GM12878 (cell line): ENCODE results near the gene ISLR. TPM values are rescaled to one million over a fixed set of nuclear protein-coding genes. Genes with fewer than 3 reads are reported as not detected.

Experiments used
- ATAC-seq: fragments of 200-7000 bp; cut with Tn5 transposase; 3 replicates; pipeline ENCODE4 v1.9.1; 2020; ENCODE audit warnings: mild to moderate bottlenecking, moderate library complexity
- BruUV-seq: library from RNA; stranded (reverse); fragments of 400-500 nt; replicated peaks from 2 replicates; lab custom pipeline; 2021; lab: Mats Ljungman, UMichigan
- CTCF ChIA-PET: fragments of 300-600 bp; sonication (Branson Sonifier 250); formaldehyde crosslinking; extraction: SDS; loops from one replicate; lab custom pipeline; 2021; ENCODE audit warnings: inconsistent platforms; lab: Yijun Ruan, JAX
- POLR2A ChIA-PET: fragments of 350-600 bp; formaldehyde crosslinking; extraction: SDS; loops from one replicate; lab custom pipeline; 2021; ENCODE audit warnings: inconsistent platforms; lab: Charles Lee
- RAD21 ChIA-PET: fragments of 300-600 bp; sonication (Branson Sonifier 250); formaldehyde crosslinking; loops from one replicate; lab custom pipeline; 2023; ENCODE audit warnings: antibody characterized with exemption; ENCODE audit not compliant: unreplicated experiment; lab: Charles Lee
- SMC1A ChIA-PET: fragments of 300-600 bp; sonication (Branson Sonifier 250); formaldehyde crosslinking; loops from one replicate; lab custom pipeline; 2023; ENCODE audit not compliant: unreplicated experiment, uncharacterized antibody; lab: Charles Lee
- DNase-seq: peaks from one replicate; pipeline ENCODE4 v3.0.0-alpha.2; 2011; ENCODE audit warnings: low read depth, low spot score
- FAIRE-seq: peaks from 3 replicates; lab custom pipeline; 2011; peaks lifted over from hg19 to GRCh38; lab: Jason Lieb, UNC
- H2AFZ ChIP-seq: 2 replicates; pipeline ENCODE4 v1.6.0; 2011; ENCODE audit warnings: low read depth, low read length, control low read depth; ENCODE audit not compliant: control insufficient read depth
- H3K27ac ChIP-seq: 2 replicates; pipeline ENCODE4 v1.5.1; 2011; ENCODE audit warnings: control low read depth; ENCODE audit not compliant: control insufficient read depth, insufficient read depth
- H3K27me3 ChIP-seq, 2 experiments: replicated peaks in 1 of 2; 2 replicates each; pipeline versions ENCODE4 v1.6.0 to v1.6.1; 2011; ENCODE audit warnings: low read length in 1 of 2; ENCODE audit not compliant: control insufficient read depth in 2 of 2, insufficient read depth in 2 of 2
- H3K36me3 ChIP-seq, 2 experiments: 2 replicates each; pipeline ENCODE4 v1.5.1; 2011; ENCODE audit warnings: low read length in 1 of 2; ENCODE audit not compliant: control insufficient read depth in 2 of 2, insufficient read depth in 2 of 2
- H3K4me1 ChIP-seq: 2 replicates; pipeline ENCODE4 v1.6.1; 2011; ENCODE audit warnings: mild to moderate bottlenecking, low read length, moderate library complexity, mixed read lengths; ENCODE audit not compliant: control insufficient read depth, insufficient read depth
- H3K4me2 ChIP-seq: 2 replicates; pipeline ENCODE4 v1.6.0; 2011; ENCODE audit warnings: control low read depth; ENCODE audit not compliant: control insufficient read depth, insufficient read depth
- H3K4me3 ChIP-seq: fragments of 200-600 bp; sonication (generic); 2 replicates; pipeline ENCODE4 v1.5.1; 2016
- H3K79me2 ChIP-seq: 2 replicates; pipeline ENCODE4 v1.6.0; 2011; ENCODE audit warnings: low read length; ENCODE audit not compliant: control insufficient read depth, insufficient read depth
- H3K9ac ChIP-seq: 2 replicates; pipeline ENCODE4 v1.8.0; 2011; ENCODE audit warnings: low read length, control low read depth, mixed read lengths; ENCODE audit not compliant: control insufficient read depth, insufficient read depth
- H3K9me3 ChIP-seq: replicated peaks from 3 replicates; pipeline ENCODE4 v1.5.1; 2011; ENCODE audit warnings: mild to moderate bottlenecking, low read length; ENCODE audit not compliant: control insufficient read depth, insufficient read depth
- H4K20me1 ChIP-seq: 2 replicates; pipeline ENCODE4 v1.6.0; 2011; ENCODE audit not compliant: control insufficient read depth, insufficient read depth
- HCFC1 ChIP-seq: fragments of 150-350 bp; IDR thresholded peaks from 2 replicates; pipeline ENCODE4 v1.6.1; 2014; ENCODE audit warnings: low read length
- IKZF1 ChIP-seq: fragments of 450-650 bp; conservative IDR thresholded peaks from 2 replicates; pipeline ENCODE4 v1.6.1; 2017; ENCODE audit warnings: antibody characterized with exemption, mild to moderate bottlenecking
- IRF3 ChIP-seq: fragments of 450-650 bp; IDR thresholded peaks from 2 replicates; pipeline ENCODE4 v1.6.1; 2014; ENCODE audit warnings: mild to moderate bottlenecking
- KDM1A ChIP-seq: fragments of 200-600 bp; sonication (generic); IDR thresholded peaks from 2 replicates; pipeline ENCODE4 v1.6.1; 2016; ENCODE audit warnings: borderline replicate concordance
- NR2C1 ChIP-seq: fragments of 450-650 bp; IDR thresholded peaks from 2 replicates; pipeline ENCODE4 v1.6.1; 2017; ENCODE audit warnings: antibody characterized with exemption, mild to moderate bottlenecking, moderate library complexity
- RELA ChIP-seq: fragments of 450-650 bp; IDR thresholded peaks from 2 replicates; pipeline ENCODE4 v1.8.0; 2014; ENCODE audit warnings: borderline replicate concordance; ENCODE audit not compliant: partially characterized antibody
- TCF12 ChIP-seq: IDR thresholded peaks from 2 replicates; pipeline ENCODE4 v1.6.1; 2011; ENCODE audit warnings: low read depth, mild to moderate bottlenecking, low read length
- ZNF274 ChIP-seq: IDR thresholded peaks from one replicate; pipeline ENCODE4 v1.8.0; 2011; ENCODE audit not compliant: insufficient read length, insufficient read depth
- WGBS: methylation state at CpG from one replicate; pipeline ENCODE4 v1.1.6; 2016; ENCODE audit warnings: low lambda C conversion rate; ENCODE audit not compliant: insufficient replicate concordance, insufficient coverage; ENCODE audit errors: missing lambda C conversion rate; 5-methylcytosine and 5-hydroxymethylcytosine counted together
- in situ Hi-C: fragments of 300-500 bp; cut with MboI; formaldehyde crosslinking; loops from 9 replicates; pipeline ENCODE4 v1.14.3; 2018; ENCODE audit warnings: mixed read lengths
- intact Hi-C: fragments of 100-400 bp; cut with micrococcal nuclease; formaldehyde crosslinking; loops from one replicate; pipeline ENCODE4 v1.14.2; 2022; ENCODE audit not compliant: unreplicated experiment
- polyA plus RNA-seq, 11 experiments: library from polyadenylated mRNA; depleted of rRNA in 4 of 11; unstranded in 6 of 11; stranded (reverse) in 5 of 11; fragments of >200 nt; fragmentation: Nextera tagmentation in 4 of 11; fragmentation: Illumina TruSeq in 1 of 11; extraction: Ambion mirVana in 4 of 11; extraction: Trizol in 1 of 11; gene quantifications; 1 replicate in 1 of 11; 2 replicates in 10 of 11; pipeline versions ENCODE4 v1.2.1 to v1.2.3, GENCODE V29; 2011 to 2016; ENCODE audit warnings: inconsistent platforms in 2 of 11, missing spikeins in 2 of 11, low read depth in 1 of 11
- total RNA-seq, 4 experiments: library from RNA; depleted of rRNA in 3 of 4; stranded (reverse); fragments of >200 nt in 3 of 4; fragmentation: Illumina TruSeq in 1 of 4; extraction: Trizol in 1 of 4; gene quantifications; 2 replicates each; pipeline versions ENCODE4 v1.2.1 to v1.2.3, GENCODE V29; 2013 to 2021

ISLR gene
- total and polyA plus RNA-seq, 10 of the 15 experiments (the other 5 are each of a cell fraction or from before 2014, with no cell fraction given) = 0.03 to 1.8 (median 0.54) TPM

GRCh38 chr15:74128785-74129585, 44.5 kb upstream of the ISLR start:
- Histone ChIP-seq H3K9ac (no peak overlapping the region), H3K4me1 (no peaks in the 10 kb centered on the region), H3K4me3 (no peak overlapping the region), H2AFZ (no peak overlapping the region), H3K27me3 (peaks cover 25 to 49% of the 10 kb centered on the region in 2 experiments), H3K36me3 (no peaks in the 10 kb centered on the region), H3K79me2 (no peaks in the 10 kb centered on the region), H3K4me2 (no peak overlapping the region), H3K9me3 (no peaks in the 10 kb centered on the region; the same call in 2 of the 3 replicates), H3K27ac (no peak overlapping the region), H4K20me1 (no peaks in the 10 kb centered on the region)
- ChIA-PET CTCF (interaction anchor here (0.6 to 3.3 kb wide), 7 partner anchors 9 to 850 kb away, joined by 3 to 26 read pairs (median 4); no protein-coding TSS in a partner anchor), SMC1A (interaction anchor here (1.3 kb wide), 1 partner anchor 180 kb away, joined by 3 read pairs; no protein-coding TSS in a partner anchor), POLR2A (no interaction called here), RAD21 (interaction anchor here (0.7 to 1.2 kb wide), 3 partner anchors 175 to 178 kb away, joined by 3 to 5 read pairs (median 4); no protein-coding TSS in a partner anchor)
- no TSS peak for BruUV-seq
- FAIRE-seq = no peak
- DNase-seq = no peak
- TF ChIP-seq ZNF274 = no peak
- no peak for TF ChIP-seq NR2C1
- TF ChIP-seq KDM1A = no peak
- TF ChIP-seq HCFC1 = no peak
- no peak for TF ChIP-seq TCF12
- TF ChIP-seq IKZF1 = no peak
- TF ChIP-seq IRF3 = no peak
- no peak for TF ChIP-seq RELA
- in situ Hi-C loops (loop anchor here (10.0 kb wide), 1 partner anchor 1146 kb away; no protein-coding TSS in a partner anchor), intact Hi-C loops (no loop called here)
- ATAC-seq = no peak
- WGBS = 11% methylated on average over 41 of the region's 43 CpGs
